ENCODE measurements around the gene SLC5A11.
"Not testable (repeated sequence)": the region's sequence is repeated elsewhere in the genome, so short reads cannot be mapped to it uniquely, and the experiment has no call there.

The SLC5A11 gene, protein sequence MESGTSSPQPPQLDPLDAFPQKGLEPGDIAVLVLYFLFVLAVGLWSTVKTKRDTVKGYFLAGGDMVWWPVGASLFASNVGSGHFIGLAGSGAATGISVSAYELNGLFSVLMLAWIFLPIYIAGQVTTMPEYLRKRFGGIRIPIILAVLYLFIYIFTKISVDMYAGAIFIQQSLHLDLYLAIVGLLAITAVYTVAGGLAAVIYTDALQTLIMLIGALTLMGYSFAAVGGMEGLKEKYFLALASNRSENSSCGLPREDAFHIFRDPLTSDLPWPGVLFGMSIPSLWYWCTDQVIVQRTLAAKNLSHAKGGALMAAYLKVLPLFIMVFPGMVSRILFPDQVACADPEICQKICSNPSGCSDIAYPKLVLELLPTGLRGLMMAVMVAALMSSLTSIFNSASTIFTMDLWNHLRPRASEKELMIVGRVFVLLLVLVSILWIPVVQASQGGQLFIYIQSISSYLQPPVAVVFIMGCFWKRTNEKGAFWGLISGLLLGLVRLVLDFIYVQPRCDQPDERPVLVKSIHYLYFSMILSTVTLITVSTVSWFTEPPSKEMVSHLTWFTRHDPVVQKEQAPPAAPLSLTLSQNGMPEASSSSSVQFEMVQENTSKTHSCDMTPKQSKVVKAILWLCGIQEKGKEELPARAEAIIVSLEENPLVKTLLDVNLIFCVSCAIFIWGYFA
- 0.10 to 2.8 (median 1.2) reads per million in 9 experiments for total RNA-seq

DNA sequence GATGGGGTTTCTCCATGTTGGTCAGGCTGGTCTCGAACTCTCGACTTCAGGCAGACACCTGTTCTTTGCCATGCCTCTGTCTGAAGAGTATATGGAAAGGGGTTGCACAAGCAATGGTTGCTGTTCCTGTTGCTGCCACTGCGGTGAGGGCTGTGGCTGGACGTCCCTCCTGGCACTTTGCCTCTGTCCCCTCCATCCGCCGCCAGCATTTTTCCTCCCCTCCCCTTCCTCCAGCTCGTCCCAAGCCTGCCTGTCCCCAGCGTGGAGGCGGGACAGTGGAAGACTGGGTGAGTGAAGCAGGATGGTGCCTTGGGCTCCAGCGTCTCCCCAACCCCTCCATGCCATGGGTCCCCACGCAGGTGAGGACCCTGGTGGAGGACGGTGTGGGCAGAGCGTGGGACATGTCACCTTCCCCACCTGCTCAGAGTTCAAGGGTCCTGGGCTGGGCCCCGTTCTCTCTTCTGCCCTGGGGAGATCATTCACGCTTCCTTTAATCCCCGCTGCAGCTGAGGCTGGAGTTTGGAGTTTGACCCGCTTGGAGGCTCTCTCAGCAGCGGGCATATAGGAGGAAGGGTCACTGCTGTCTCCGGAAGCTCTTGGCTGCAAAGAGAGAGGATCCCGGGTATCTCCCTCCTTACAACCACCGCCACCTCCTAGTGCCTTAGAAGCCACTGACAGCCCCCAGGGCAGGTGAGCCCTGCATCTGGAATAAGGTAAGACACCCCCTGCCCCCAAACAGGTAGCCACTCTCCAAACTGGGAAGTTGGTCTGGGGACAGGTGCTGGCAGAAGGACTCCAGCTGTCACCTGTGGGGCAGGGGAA is at the start of gene SLC5A11:
TSS of gene SLC5A11 (plus strand) at position 238 of the 822 bp plus-strand sequence. CDS start 12,681 bp downstream, outside the sequence.
- Mint-ChIP-seq H3K4me1 (ENCODE audit: low read depth in 2 of 2) (peaks cover 0 to 3% of the 10 kb centered on the region in 2 donors), H3K4me3 (no peak within 1 kb of the TSS), H3K27ac (no peak within 1 kb of the TSS), H3K27me3 (peaks cover 0 to 11% of the 10 kb centered on the region in 2 donors), H3K36me3 (ENCODE audit: insufficient read depth) (no peaks in the 10 kb centered on the region), H3K9me3 (no peaks in the 10 kb centered on the region)
- ATAC-seq (replicated peaks) = no peak
- no peak for DNase-seq

DNA sequence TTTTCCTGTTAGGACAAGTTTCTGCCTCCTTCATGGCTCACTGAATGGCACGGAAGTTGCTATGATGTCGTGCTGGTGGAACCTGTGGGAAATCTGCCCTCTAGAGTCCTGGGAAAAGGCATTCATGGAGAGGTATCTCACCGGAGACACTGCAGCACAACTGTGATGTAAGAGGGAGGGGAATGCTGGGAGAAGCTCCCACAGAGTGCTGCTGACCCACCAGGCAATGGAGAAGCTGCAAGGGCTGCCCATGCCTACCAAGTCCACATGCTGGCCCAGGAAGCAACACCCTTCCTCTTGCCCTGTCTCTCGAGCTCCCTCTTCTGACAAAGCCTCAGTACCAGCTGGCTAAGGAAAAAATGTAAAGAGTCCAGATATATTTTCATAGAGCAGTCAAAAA is 45.2 kb upstream of the SLC5A11 start:
- Mint-ChIP-seq H3K4me3 (no peak overlapping the region), H3K9me3 (no peaks in the 10 kb centered on the region), H3K27me3 (no peaks in the 10 kb centered on the region), H3K36me3 (ENCODE audit: insufficient read depth) (peaks cover 76% of the 10 kb centered on the region), H3K27ac (peak overlapping the region in 1 of 2 donors; percentile 59), H3K4me1 (ENCODE audit: low read depth in 2 of 2) (no peaks in the 10 kb centered on the region)
- ATAC-seq (replicated peaks) (no peak), DNase-seq (no peak)

DNA sequence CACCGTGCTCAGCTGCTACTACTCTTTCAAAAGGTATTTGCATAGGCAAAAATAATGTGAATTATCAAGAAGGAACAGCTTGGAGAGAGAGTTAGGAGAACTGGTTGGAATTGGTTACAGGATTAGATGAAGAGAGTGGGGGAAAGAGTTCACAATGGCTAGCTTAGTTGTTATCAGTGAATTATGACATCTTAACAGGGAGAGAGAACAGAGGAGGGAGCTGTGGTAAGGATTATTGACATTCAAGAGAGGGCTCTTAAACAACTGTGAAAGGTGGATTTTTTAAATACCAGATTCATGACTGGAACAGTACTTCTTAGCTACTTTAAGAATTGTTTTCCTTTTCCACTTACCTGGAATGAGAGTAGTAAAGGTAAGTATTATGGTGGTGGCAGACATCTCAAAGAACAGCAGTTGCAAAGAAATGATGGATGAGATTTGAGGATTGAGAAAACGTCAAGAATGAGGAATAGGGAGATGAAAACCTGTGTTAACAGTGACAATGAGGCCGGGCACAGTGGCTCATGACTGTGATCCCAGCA is 43.9 kb upstream of the SLC5A11 start:
- H3K4me3 Mint-ChIP-seq = no peak overlapping the region
- H3K4me1 Mint-ChIP-seq (ENCODE audit: low read depth in 2 of 2) = no peaks in the 10 kb centered on the region
- no peaks in the 10 kb centered on the region for H3K9me3 Mint-ChIP-seq
- peaks cover 70% of the 10 kb centered on the region for H3K36me3 Mint-ChIP-seq (ENCODE audit: insufficient read depth)
- DNase-seq (no peak), ATAC-seq (replicated peaks) (no peak)
- no peaks in the 10 kb centered on the region for H3K27me3 Mint-ChIP-seq
- H3K27ac Mint-ChIP-seq = peak overlapping the region; percentile 4 to 59

DNA sequence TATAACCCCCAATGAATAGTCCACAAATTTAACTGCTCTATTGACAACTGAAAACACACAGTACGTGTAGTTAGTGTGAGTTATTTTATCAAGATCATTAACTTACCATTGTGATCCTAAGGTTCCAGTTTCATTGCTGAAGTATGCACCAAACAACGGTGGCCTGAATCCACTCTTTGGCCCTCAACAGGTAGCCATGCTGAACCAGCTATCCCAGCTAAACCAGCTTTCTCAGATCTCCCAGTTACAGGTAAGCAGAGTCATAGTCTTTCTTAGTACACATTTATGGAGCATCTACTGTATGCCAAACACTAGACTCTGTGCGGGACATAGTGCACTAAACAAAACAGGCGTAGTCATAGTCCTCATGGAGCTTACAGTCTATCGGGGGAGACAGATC is 40.3 kb upstream of the SLC5A11 start:
- DNase-seq = no peak
- ATAC-seq (replicated peaks) = no peak
- H3K4me3 Mint-ChIP-seq = no peak overlapping the region
- H3K9me3 Mint-ChIP-seq = no peaks in the 10 kb centered on the region
- H3K36me3 Mint-ChIP-seq (ENCODE audit: insufficient read depth) = peaks cover 71% of the 10 kb centered on the region
- H3K4me1 Mint-ChIP-seq (ENCODE audit: low read depth in 2 of 2) = no peaks in the 10 kb centered on the region
- no peaks in the 10 kb centered on the region for H3K27me3 Mint-ChIP-seq
- H3K27ac Mint-ChIP-seq = no peak overlapping the region

DNA sequence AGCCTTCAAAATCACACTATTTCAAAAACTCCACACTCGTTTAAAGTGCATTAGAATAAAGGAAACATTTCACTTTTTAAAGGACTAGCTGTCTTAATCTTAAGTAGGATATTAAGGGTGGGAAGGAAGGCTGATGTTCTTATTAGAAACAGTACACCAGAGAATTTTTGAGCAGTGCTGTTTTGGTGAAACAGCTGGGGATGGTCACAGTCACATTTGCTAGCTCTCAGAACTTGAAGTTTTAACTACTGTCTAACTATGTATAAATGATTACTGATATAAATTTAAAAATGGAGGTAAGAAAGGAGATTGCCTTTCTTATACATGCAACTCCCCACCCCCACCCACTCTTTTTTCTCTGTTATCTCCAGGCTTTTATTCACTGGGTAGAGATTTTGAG is 38.5 kb upstream of the SLC5A11 start:
- H3K27ac Mint-ChIP-seq = peak overlapping the region in 1 of 2 donors; percentile 16
- no peak for ATAC-seq (replicated peaks)

DNA sequence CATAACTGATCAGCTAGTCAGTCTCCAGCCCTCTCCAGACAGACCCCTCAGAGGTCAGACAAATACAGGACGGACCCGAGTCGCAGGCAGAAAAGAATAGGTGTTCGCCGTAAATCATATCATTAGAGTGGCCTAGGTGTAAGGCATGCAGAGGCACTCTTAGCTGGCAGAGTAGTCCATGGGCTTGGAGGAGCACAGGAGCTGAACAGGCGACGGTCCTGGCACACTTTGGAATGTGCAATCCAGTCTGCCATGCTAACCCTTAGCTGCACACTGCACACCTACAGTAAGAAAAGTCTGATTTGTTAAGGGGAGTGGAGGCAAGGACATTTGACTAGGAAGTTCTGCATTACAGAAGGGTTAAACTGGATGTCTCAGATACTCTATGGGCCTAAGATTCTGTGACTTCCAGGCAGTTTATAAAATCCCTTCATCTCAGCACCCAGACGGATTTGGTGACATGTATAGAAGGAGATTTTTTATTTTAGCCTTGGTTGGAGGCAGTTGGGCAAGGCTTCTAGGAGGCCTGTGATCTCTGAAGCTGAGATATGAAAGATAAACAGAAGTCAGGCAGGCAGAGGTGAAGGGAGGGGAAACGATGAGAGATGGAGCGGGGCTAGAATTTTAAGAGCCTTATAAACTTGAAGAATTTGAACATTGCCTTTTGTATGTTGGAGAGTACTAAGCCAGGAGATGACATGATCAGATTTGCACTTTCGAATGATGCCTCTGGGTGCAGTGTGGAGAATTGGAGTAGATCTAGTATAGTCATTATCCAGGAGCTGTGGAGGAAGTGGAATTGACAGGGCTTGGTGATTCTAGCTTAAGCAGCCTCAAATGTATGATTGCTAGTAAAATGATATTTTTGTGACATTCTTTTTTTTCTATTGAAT is 34.6 kb upstream of the SLC5A11 start:
- no peaks in the 10 kb centered on the region for H3K9me3 Mint-ChIP-seq
- ATAC-seq (replicated peaks) (no peak), DNase-seq (no peak)
- peak overlapping the region in 1 of 2 donors; percentile 77 for H3K27ac Mint-ChIP-seq
- peaks cover 81% of the 10 kb centered on the region for H3K36me3 Mint-ChIP-seq (ENCODE audit: insufficient read depth)
- no peaks in the 10 kb centered on the region for H3K27me3 Mint-ChIP-seq
- no peak overlapping the region for H3K4me3 Mint-ChIP-seq
- no peaks in the 10 kb centered on the region for H3K4me1 Mint-ChIP-seq (ENCODE audit: low read depth in 2 of 2)

More for the DNA sequence above, 38.5 kb upstream of the SLC5A11 start:
- no peaks in the 10 kb centered on the region for H3K4me1 Mint-ChIP-seq (ENCODE audit: low read depth in 2 of 2)
- no peak for DNase-seq
- H3K4me3 Mint-ChIP-seq = no peak overlapping the region
- no peaks in the 10 kb centered on the region for H3K27me3 Mint-ChIP-seq
- H3K9me3 Mint-ChIP-seq = no peaks in the 10 kb centered on the region
- H3K36me3 Mint-ChIP-seq (ENCODE audit: insufficient read depth) = peaks cover 74% of the 10 kb centered on the region

DNA sequence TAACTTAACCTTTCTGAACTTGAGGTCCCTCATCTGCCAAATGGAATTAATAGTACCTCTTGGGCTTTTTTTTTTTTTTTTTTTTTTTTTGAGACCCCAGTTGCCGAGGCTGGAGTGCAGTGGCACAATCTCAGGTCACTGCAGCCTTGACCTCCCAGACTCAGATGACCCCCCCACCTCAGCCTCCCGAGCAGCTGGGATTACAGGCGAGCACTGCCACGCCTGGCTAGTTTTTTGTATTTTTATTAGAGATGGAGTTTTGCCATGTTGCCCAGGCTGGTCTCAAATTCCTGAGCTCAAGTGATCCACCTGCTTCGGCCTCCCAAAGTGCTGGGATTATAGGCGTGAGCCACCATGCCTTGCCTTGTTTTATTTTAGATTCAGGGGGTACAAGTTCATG is 33.0 kb upstream of the SLC5A11 start:
- ATAC-seq (replicated peaks); H3K27me3 Mint-ChIP-seq; H3K27ac Mint-ChIP-seq; DNase-seq; H3K4me1 Mint-ChIP-seq (ENCODE audit: low read depth in 2 of 2); H3K9me3 Mint-ChIP-seq; H3K4me3 Mint-ChIP-seq: not testable (repeated sequence)
- peaks cover 84% of the 10 kb centered on the region for H3K36me3 Mint-ChIP-seq (ENCODE audit: insufficient read depth)

DNA sequence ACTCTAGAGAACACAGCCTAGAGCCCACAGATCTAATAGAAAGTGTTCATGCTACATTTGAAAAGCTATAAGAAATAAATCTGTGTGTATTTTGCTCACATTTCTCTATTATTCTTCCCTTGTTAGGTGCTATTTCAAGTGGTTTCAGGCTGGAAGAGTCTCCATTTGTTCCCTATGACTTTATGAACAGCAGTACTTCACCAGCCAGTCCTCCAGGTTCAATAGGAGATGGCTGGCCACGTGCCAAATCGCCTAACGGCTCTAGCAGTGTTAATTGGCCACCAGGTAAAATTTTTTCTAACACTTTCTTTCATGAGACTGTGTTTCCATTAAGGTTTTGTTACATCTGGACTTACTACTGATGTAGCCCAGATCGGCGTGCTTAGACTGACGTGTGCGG is 30.7 kb upstream of the SLC5A11 start:
- Mint-ChIP-seq H3K36me3 (ENCODE audit: insufficient read depth) (peaks cover 82% of the 10 kb centered on the region), H3K27ac (peak overlapping the region in 1 of 2 donors; percentile 52), H3K9me3 (no peaks in the 10 kb centered on the region), H3K4me1 (ENCODE audit: low read depth in 2 of 2) (no peaks in the 10 kb centered on the region), H3K4me3 (no peak overlapping the region), H3K27me3 (no peaks in the 10 kb centered on the region)
- no peak for DNase-seq
- ATAC-seq (replicated peaks) = no peak

DNA sequence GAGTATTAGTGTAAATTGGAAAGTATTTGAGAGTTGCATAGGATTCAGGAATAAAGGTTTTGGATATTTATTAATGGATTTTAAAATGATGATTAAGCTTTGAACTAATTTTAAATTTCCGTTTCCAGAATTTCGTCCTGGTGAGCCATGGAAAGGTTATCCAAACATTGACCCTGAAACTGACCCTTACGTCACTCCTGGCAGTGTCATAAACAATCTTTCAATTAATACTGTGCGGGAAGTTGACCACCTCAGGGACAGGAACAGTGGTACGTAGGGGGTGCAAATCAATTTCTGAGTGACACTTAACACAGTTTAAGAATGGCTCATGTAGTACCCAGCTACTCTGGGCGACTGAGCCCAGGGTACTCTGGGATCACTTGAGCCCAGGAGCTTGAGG is 29.1 kb upstream of the SLC5A11 start:
- H3K9me3 Mint-ChIP-seq = no peaks in the 10 kb centered on the region
- H3K36me3 Mint-ChIP-seq (ENCODE audit: insufficient read depth) = peaks cover 81% of the 10 kb centered on the region
- H3K27me3 Mint-ChIP-seq = no peaks in the 10 kb centered on the region
- no peak overlapping the region for H3K4me3 Mint-ChIP-seq
- peaks cover 4 to 5% of the 10 kb centered on the region in 2 donors for H3K4me1 Mint-ChIP-seq (ENCODE audit: low read depth in 2 of 2)
- H3K27ac Mint-ChIP-seq = no peak overlapping the region
- no peak for DNase-seq
- no peak for ATAC-seq (replicated peaks)

DNA sequence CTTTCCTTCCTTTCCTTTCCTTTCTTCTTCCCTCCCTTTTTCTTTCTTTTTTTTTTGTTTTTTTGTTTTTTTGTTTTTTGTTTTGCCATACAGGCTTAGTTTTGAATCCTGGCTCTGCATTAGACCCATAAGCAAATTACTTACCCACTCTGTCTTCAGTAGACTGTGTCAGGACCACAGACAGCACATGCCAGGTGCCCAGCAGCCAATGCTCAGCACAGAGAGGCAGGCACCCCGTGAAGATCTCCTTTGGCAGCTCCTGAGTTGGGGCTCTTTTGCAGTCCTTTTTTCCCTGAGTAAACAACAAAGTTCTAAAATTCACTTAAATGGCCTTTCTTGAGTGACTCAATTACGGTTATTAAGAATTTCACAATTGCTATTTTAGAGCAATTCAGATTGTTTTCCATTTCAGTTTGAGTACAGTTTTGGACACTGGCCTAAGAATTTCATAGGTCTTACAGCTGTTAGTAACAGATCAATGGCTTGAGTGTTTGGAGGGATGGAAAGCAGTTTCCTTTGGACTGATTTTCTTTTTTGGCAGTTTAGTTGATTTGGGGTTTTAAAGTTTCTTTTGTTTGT is 26.2 kb upstream of the SLC5A11 start:
- ATAC-seq (replicated peaks) = no peak
- Mint-ChIP-seq H3K4me3 (no peak overlapping the region), H3K27me3 (no peaks in the 10 kb centered on the region), H3K36me3 (ENCODE audit: insufficient read depth) (peaks cover 85% of the 10 kb centered on the region), H3K27ac (no peak overlapping the region), H3K9me3 (no peaks in the 10 kb centered on the region), H3K4me1 (ENCODE audit: low read depth in 2 of 2) (peaks cover 4 to 5% of the 10 kb centered on the region in 2 donors)
- DNase-seq = no peak

DNA sequence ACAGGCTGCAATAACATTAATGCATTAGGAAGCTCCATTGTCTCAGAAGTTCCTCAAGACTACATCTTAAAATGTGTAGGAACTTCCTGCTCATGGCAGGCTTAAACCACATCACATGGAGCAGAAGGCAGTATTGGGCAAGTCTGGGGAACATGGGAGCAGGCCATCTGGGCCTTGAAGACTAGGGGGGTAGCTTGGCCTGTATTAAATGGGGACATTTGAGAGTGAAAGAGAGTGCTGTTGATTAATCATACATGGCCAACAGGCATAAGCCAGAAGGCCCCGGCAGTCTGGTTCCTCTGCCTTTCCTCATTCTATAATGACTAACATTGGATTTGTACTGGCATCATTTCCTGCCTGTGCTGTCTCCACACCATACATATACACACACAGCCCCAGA is 25.2 kb upstream of the SLC5A11 start:
- Mint-ChIP-seq H3K27me3 (no peaks in the 10 kb centered on the region), H3K27ac (peak overlapping the region; percentile 36 to 93), H3K9me3 (no peaks in the 10 kb centered on the region), H3K4me1 (ENCODE audit: low read depth in 2 of 2) (peaks cover 4 to 5% of the 10 kb centered on the region in 2 donors), H3K36me3 (ENCODE audit: insufficient read depth) (peaks cover 79% of the 10 kb centered on the region), H3K4me3 (no peak overlapping the region)
- no peak for ATAC-seq (replicated peaks)
- no peak for DNase-seq

DNA sequence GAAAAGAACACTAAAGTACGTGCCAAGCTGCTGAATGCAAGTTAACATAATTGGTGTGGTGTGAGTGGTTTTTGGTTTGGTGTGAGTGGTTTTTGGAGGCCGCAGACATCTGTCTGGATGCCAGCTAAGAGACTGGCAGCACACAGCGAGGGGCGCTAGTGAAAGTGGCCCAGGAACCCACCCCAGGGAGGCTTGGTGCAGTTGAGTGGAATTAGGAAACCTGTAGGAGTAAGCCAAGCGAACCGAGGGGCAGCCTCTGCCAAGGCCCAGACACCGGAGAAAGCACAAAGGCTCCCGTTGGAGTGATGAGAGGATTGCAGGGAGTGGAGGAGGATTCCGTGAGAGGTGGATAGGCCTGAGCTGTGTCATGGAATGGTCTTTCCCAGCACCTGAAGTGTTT is 24.6 kb upstream of the SLC5A11 start:
- H3K36me3 Mint-ChIP-seq (ENCODE audit: insufficient read depth) = peaks cover 73% of the 10 kb centered on the region
- H3K27me3 Mint-ChIP-seq = no peaks in the 10 kb centered on the region
- H3K4me1 Mint-ChIP-seq (ENCODE audit: low read depth in 2 of 2) = peaks cover 4 to 5% of the 10 kb centered on the region in 2 donors
- no peak for DNase-seq
- peak overlapping the region; percentile 36 to 93 for H3K27ac Mint-ChIP-seq
- no peak overlapping the region for H3K4me3 Mint-ChIP-seq
- no peaks in the 10 kb centered on the region for H3K9me3 Mint-ChIP-seq
- no peak for ATAC-seq (replicated peaks)
